Mucosa of rectum (tissue), 2 donors: Measurements from ENCODE around the gene CTIF.
"Not testable (repeated sequence)": the region's sequence is repeated elsewhere in the genome, so short reads cannot be mapped to it uniquely, and the experiment has no call there.

Experiments used
- H3K27ac ChIP-seq, 2 donors: one replicate each; pipeline ENCODE4 v1.7.0; 2013; ENCODE audit warnings: inconsistent platforms in 2 of 2, low read depth in 2 of 2, low read length in 2 of 2
- H3K27me3 ChIP-seq, 2 donors: one replicate each; pipeline ENCODE4 v1.7.0; 2013; ENCODE audit warnings: low read length in 2 of 2; ENCODE audit not compliant: control insufficient read depth in 2 of 2, insufficient read depth in 2 of 2
- H3K36me3 ChIP-seq, 2 donors: one replicate each; pipeline ENCODE4 v1.7.0; 2013; ENCODE audit warnings: low read length in 2 of 2; ENCODE audit not compliant: control insufficient read depth in 2 of 2, insufficient read depth in 2 of 2
- H3K4me1 ChIP-seq, 2 donors: one replicate each; pipeline ENCODE4 v1.7.0; 2013; ENCODE audit warnings: low read length in 2 of 2, mild to moderate bottlenecking in 1 of 2; ENCODE audit not compliant: control insufficient read depth in 2 of 2, insufficient read depth in 2 of 2
- H3K4me3 ChIP-seq, 2 donors: one replicate each; pipeline ENCODE4 v1.7.0; 2013; ENCODE audit warnings: low read length in 2 of 2
- H3K9ac ChIP-seq, 2 donors: one replicate each; pipeline ENCODE4 v1.7.0; 2013; ENCODE audit warnings: low read length in 2 of 2, low read depth in 1 of 2, mild to moderate bottlenecking in 1 of 2
- H3K9me3 ChIP-seq, 2 donors: one replicate each; pipeline ENCODE4 v1.7.0; 2013; ENCODE audit warnings: low read length in 2 of 2; ENCODE audit not compliant: control insufficient read depth in 2 of 2
- donor health status: healthy.
- donor health status: Normal muscosa, but diverticular disease.

The CTIF gene

DNA sequence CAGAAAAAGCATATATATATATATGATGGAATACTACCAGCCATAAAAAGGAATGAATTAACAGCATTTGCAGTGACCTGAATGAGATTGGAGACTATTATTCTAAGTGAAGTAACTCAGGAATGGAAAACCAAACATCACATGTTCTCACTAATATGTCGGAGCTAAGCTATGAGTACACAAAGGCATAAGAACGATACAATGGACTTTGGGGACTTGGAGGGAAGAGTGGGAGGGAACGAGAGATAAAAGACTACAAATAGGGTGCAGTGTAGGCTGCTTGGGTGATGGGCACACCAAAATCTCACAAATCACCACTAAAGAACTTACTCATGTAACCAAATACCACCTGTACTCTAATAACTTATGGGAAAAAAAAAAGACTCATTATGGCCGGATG, 26.3 kb upstream of the CTIF start:
- not testable (repeated sequence) for H3K27ac ChIP-seq, H3K9me3 ChIP-seq, H3K4me1 ChIP-seq, H3K27me3 ChIP-seq, H3K4me3 ChIP-seq, H3K9ac ChIP-seq, H3K36me3 ChIP-seq

DNA sequence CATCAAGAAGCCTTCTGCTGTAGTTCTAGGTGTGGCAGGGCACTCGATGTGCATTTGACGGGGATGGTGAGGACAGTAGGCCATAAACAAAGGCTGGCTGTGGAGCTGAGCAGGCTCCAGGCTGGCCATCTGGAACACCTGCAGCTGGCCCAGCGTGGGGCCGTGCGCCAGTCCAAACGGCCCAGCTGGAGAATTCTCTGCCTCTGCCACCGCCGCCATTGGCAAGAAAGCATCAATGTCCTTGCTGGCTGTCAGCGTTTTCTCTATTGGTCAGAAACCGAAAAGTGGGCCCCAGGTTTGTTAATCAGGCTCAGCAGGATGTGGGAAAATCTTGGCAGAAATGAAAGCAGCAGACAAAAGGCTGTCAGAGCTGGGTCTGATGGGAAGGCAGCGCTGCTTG, 24.0 kb upstream of the CTIF start:
- H3K9me3 ChIP-seq: no peaks in the 10 kb centered on the region
- H3K4me3 ChIP-seq: no peak overlapping the region
- peaks cover 0 to 2% of the 10 kb centered on the region in 2 donors for H3K27me3 ChIP-seq
- H3K27ac ChIP-seq: no peak overlapping the region
- no peaks in the 10 kb centered on the region for H3K4me1 ChIP-seq
- no peak overlapping the region for H3K9ac ChIP-seq
- H3K36me3 ChIP-seq: no peaks in the 10 kb centered on the region

DNA sequence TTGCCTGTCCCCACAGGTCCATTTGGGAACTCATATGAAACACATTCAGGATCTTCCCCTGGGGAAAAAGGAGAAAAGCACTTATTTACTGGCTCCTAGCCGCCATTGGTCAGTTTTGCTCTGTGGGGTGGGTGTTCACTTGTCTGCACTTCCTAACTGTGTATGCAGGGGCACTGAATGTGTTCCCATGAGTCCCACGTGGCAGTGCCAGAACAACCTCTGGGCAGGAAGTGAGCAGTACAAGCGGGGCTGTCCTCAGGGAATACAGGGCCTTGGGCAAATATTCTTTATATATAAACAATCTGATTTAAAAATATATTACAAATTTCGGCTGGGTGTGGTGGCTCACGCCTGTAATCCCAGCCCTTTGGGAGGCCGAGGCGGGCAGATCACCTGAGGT, 21.8 kb upstream of the CTIF start:
- no peak overlapping the region for H3K9ac ChIP-seq
- H3K4me3 ChIP-seq: no peak overlapping the region
- H3K27me3 ChIP-seq: peaks cover 0 to 2% of the 10 kb centered on the region in 2 donors
- no peaks in the 10 kb centered on the region for H3K36me3 ChIP-seq
- H3K9me3 ChIP-seq: no peaks in the 10 kb centered on the region
- H3K27ac ChIP-seq: no peak overlapping the region
- no peaks in the 10 kb centered on the region for H3K4me1 ChIP-seq

DNA sequence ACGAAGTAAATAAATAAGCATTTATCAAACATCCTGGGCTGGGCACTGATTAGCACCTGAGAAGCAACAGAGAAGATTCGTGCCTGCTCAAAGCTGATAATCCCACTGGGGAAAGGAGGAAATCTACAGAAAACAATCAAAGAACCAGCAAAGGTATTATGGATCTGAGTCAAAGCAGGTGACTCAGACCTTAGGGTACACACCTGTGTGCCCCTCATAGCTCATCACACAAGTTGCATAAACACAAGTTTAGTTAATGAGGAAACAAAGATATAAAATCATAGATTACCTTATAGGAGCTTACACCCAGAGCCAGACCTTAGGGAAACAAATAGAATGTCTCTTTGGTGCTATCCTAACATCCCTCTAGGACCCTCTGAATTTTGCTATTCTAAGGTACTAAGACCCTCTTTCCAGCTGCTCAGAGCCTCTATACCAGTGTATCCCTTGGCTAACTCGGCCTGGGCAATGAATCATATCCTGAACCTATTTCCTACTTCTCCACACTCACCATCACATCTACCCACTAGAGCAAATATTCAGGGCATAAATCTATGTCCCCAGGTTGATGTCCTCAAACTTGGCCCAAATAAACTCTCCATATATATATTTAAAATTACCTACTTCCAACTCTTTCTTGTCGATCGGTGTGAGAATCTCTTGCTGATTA, 19.3 kb upstream of the CTIF start:
- no peaks in the 10 kb centered on the region for H3K27me3 ChIP-seq
- no peak overlapping the region for H3K9ac ChIP-seq
- no peaks in the 10 kb centered on the region for H3K9me3 ChIP-seq
- H3K4me1 ChIP-seq: no peaks in the 10 kb centered on the region
- no peak overlapping the region for H3K27ac ChIP-seq
- H3K4me3 ChIP-seq: no peak overlapping the region
- H3K36me3 ChIP-seq: no peaks in the 10 kb centered on the region

DNA sequence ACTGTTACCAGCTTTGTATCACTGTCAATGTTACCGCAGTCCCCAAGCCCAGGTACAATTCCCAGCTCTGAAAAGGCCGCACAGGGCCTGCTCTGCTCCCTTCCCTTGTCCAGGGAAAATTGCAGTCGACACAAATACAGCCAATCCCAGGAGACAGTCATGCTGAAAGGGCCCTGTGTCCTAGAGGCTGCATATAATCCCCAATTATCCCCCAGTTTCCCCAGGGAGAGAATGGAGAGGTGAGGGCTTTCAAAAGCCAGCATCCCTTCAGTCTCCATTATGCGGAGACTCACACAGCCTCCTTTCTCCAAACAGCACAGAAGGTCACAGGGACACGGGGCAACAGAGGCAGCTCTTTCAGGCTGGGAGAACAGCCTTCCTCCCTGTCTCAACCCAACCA, 17.1 kb upstream of the CTIF start:
- H3K4me3 ChIP-seq: no peak overlapping the region
- no peaks in the 10 kb centered on the region for H3K4me1 ChIP-seq
- no peak overlapping the region for H3K9ac ChIP-seq
- H3K27ac ChIP-seq: no peak overlapping the region
- H3K36me3 ChIP-seq: no peaks in the 10 kb centered on the region
- H3K9me3 ChIP-seq: no peaks in the 10 kb centered on the region
- peaks cover 0 to 3% of the 10 kb centered on the region in 2 donors for H3K27me3 ChIP-seq

DNA sequence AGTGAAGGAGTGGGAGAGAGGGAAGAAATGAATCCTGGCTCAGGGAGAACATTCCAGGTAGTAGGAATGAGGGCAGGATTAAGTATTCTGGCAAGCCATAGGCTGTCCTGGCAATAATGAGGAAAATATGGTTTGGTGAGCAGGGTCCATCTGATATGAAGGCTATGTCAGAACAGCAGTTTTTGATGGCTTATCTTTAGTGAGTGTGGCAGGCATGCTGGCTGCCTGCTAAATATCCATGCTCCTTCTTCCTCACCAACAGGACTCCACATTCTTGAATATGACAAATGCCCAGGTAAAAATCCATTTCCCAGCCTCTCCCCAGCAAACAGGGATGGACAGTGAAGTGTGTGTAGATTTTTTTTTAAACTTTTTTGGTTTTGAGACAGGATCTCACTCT, 13.2 kb upstream of the CTIF start:
- Histone ChIP-seq H3K4me3 (no peak overlapping the region), H3K9me3 (no peaks in the 10 kb centered on the region)

DNA sequence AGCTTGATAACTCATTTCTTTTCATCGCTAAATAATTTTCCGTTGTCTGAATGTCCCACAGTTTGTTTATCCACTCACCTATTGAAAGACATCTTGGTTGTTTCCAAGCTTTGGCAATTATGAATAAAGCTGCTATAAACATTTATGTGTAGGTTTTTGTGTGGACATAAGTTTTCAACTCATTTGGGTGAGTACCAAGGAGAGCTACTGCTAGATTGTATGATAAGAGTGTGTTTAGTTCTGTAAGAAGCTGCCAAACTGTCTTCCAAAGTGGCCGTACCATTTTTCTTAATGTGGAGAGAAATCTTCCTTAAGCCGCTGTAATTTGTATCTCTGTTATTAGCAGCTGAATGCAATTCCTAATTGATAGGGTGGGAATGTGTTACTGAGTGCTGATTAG, 11.4 kb upstream of the CTIF start:
- Histone ChIP-seq H3K27me3 (peaks cover 3 to 10% of the 10 kb centered on the region in 2 donors), H3K27ac (no peak overlapping the region), H3K4me1 (no peaks in the 10 kb centered on the region), H3K4me3 (no peak overlapping the region), H3K9me3 (no peaks in the 10 kb centered on the region), H3K36me3 (no peaks in the 10 kb centered on the region), H3K9ac (no peak overlapping the region)

More for the DNA sequence above, 13.2 kb upstream of the CTIF start:
- peaks cover 3 to 10% of the 10 kb centered on the region in 2 donors for H3K27me3 ChIP-seq
- H3K4me1 ChIP-seq: no peaks in the 10 kb centered on the region
- H3K36me3 ChIP-seq: no peaks in the 10 kb centered on the region
- no peak overlapping the region for H3K9ac ChIP-seq
- no peak overlapping the region for H3K27ac ChIP-seq

DNA sequence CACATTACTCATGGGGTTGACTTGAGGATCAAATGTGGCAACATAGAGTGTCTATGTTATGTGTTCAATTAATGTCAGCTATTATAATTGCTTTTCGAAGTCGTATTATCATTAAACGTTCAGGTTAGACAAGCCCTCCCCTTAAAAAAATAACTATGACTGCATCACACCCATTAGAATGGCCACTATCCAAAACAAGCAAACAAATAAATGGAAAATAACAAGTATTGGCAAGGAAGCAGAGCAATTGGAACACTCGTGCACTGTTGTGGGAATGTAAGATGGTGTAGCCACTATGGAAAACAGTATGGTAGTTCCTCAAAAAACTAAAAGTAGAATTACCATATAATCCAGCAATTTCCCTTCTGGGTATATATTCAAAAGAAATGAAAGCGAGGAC, 10.0 kb upstream of the CTIF start:
- Histone ChIP-seq H3K4me3 (no peak overlapping the region), H3K36me3 (no peaks in the 10 kb centered on the region), H3K9me3 (no peaks in the 10 kb centered on the region), H3K4me1 (no peaks in the 10 kb centered on the region), H3K27me3 (peaks cover 3 to 10% of the 10 kb centered on the region in 2 donors), H3K27ac (no peak overlapping the region), H3K9ac (no peak overlapping the region)

DNA sequence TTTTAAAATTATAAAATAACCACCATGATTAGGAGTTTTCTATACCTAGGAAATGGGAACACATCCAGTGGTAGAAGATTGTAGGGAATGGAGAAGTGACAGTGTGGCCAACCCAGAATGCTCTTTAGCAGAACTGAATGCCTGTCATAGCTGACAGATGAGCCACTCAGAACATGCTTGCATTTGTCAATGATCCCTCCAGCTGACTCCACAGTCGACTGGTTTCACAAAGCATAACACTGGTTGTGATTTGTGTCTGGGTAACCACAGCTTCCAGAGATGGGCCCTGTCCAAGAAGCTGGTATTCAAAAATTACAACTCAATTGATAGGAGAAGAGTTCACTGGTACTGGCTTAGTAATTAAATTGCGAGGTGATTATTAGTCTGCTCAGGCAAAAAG, 9.0 kb upstream of the CTIF start:
- no peaks in the 10 kb centered on the region for H3K36me3 ChIP-seq
- H3K4me3 ChIP-seq: no peak overlapping the region
- H3K27me3 ChIP-seq: peaks cover 3 to 10% of the 10 kb centered on the region in 2 donors
- no peaks in the 10 kb centered on the region for H3K9me3 ChIP-seq
- no peaks in the 10 kb centered on the region for H3K4me1 ChIP-seq
- no peak overlapping the region for H3K27ac ChIP-seq
- H3K9ac ChIP-seq: no peak overlapping the region

DNA sequence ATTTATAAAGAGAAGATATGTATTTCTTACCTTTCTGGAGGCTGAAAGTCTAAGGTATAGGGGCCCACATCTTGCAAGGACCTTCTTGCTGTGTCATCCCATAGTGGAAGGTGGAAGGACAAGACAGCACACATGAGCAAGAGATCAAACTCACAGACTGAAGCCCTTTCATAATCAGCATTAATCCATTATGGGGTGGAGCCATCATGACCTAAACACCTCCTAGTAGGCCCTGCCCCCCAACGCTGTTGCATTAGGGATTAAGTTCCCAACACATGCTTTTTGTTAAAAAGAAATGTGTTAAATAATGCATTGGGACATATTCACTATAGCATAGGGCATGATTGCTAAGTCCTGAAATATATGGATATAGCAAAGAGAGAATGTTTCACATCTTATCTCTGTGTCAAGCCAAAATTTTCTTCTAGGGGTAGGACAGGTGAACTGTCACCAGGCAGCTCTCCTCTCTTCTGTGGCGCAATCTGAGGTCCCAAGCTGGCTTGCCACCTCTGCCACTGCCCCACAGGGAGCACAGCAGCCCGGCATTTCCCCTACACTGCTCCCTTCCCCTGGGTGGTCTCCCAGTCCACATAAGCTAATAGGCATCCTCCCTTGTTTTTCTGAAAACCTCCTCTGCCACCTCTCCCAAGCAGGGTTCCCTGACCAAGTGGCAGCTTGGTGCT, 8.3 kb upstream of the CTIF start:
- Histone ChIP-seq H3K9ac (no peak overlapping the region), H3K4me1 (no peaks in the 10 kb centered on the region), H3K27ac (no peak overlapping the region), H3K4me3 (no peak overlapping the region), H3K36me3 (no peaks in the 10 kb centered on the region), H3K27me3 (peaks cover 3 to 10% of the 10 kb centered on the region in 2 donors), H3K9me3 (no peaks in the 10 kb centered on the region)
